ENCODE data around the gene KLF11. TPM values are rescaled to one million over a fixed set of nuclear protein-coding genes. Genes with fewer than 3 reads are reported as not detected.
A peak's percentile ranks its signal among the peaks of the same experiment; 100 is the strongest.
"Not testable (repeated sequence)": the region's sequence is repeated elsewhere in the genome, so short reads cannot be mapped to it uniquely, and the experiment has no call there.

Gene KLF11
- total RNA-seq, 2 donors from 2014 or later: 9.3 to 13.1 TPM

GRCh38 chr2:10030311-10030736 lies 13.0 kb upstream of the KLF11 start:
- WGBS, 2 experiments (ENCODE audit: insufficient coverage in 1 of 2, insufficient read length in 1 of 2): 73 to 77% methylated on average over 7 to 9 of the region's 9 CpGs
- H3K27me3 ChIP-seq (ENCODE audit: control insufficient read depth, insufficient read depth, low read length, poor library complexity, severe bottlenecking): no peaks in the 10 kb centered on the region

GRCh38 chr2:10030798-10031197 lies 12.6 kb upstream of the KLF11 start:
- H3K27me3 Mint-ChIP-seq (ENCODE audit: insufficient read depth); H3K27ac Mint-ChIP-seq; H3K27me3 ChIP-seq (ENCODE audit: control insufficient read depth, insufficient read depth, low read length, poor library complexity, severe bottlenecking); H3K36me3 Mint-ChIP-seq (ENCODE audit: low read depth); H3K9ac ChIP-seq (ENCODE audit: extremely low read depth, low read length, poor library complexity, severe bottlenecking); H3K9me3 Mint-ChIP-seq; H3K4me1 Mint-ChIP-seq; H3K4me3 ChIP-seq (ENCODE audit: low read length); H3K36me3 ChIP-seq (ENCODE audit: control insufficient read depth, insufficient read depth, low read length); DNase-seq; H3K9me3 ChIP-seq (ENCODE audit: control insufficient read depth, low read length); H3K4me3 Mint-ChIP-seq; H3K4me1 ChIP-seq (ENCODE audit: control insufficient read depth, insufficient read depth, low read length); H3K27ac ChIP-seq (ENCODE audit: low read depth, low read length): not testable (repeated sequence)
- 89 to 95% methylated on average over 6 to 8 of the region's 8 CpGs for WGBS, 2 experiments (ENCODE audit: insufficient coverage in 1 of 2, insufficient read length in 1 of 2)

More at GRCh38 chr2:10030311-10030736, 13.0 kb upstream of the KLF11 start:
- H3K9me3 ChIP-seq (ENCODE audit: control insufficient read depth, low read length): no peaks in the 10 kb centered on the region
- H3K27ac Mint-ChIP-seq: no peak overlapping the region
- no peak overlapping the region for H3K4me3 ChIP-seq (ENCODE audit: low read length)
- H3K9ac ChIP-seq (ENCODE audit: extremely low read depth, low read length, poor library complexity, severe bottlenecking): no peak overlapping the region
- H3K27me3 Mint-ChIP-seq (ENCODE audit: insufficient read depth): no peaks in the 10 kb centered on the region
- peaks cover 9% of the 10 kb centered on the region for H3K4me1 ChIP-seq (ENCODE audit: control insufficient read depth, insufficient read depth, low read length)
- H3K4me3 Mint-ChIP-seq: no peak overlapping the region
- no peaks in the 10 kb centered on the region for H3K36me3 ChIP-seq (ENCODE audit: control insufficient read depth, insufficient read depth, low read length)
- H3K9me3 Mint-ChIP-seq: no peaks in the 10 kb centered on the region
- no peaks in the 10 kb centered on the region for H3K36me3 Mint-ChIP-seq (ENCODE audit: low read depth)
- H3K27ac ChIP-seq (ENCODE audit: low read depth, low read length): no peak overlapping the region
- TF ChIP-seq, protein P1, sequence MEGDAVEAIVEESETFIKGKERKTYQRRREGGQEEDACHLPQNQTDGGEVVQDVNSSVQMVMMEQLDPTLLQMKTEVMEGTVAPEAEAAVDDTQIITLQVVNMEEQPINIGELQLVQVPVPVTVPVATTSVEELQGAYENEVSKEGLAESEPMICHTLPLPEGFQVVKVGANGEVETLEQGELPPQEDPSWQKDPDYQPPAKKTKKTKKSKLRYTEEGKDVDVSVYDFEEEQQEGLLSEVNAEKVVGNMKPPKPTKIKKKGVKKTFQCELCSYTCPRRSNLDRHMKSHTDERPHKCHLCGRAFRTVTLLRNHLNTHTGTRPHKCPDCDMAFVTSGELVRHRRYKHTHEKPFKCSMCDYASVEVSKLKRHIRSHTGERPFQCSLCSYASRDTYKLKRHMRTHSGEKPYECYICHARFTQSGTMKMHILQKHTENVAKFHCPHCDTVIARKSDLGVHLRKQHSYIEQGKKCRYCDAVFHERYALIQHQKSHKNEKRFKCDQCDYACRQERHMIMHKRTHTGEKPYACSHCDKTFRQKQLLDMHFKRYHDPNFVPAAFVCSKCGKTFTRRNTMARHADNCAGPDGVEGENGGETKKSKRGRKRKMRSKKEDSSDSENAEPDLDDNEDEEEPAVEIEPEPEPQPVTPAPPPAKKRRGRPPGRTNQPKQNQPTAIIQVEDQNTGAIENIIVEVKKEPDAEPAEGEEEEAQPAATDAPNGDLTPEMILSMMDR (conservative IDR thresholded peaks at IDR 0.05): no peak
- H3K4me1 Mint-ChIP-seq: peaks cover 9% of the 10 kb centered on the region
- DNase-seq: peak; percentile 66

GRCh38 chr2:10031886-10032745 lies 11.2 kb upstream of the KLF11 start:
- H3K27me3 Mint-ChIP-seq (ENCODE audit: insufficient read depth): no peaks in the 10 kb centered on the region
- no peaks in the 10 kb centered on the region for H3K36me3 Mint-ChIP-seq (ENCODE audit: low read depth)
- H3K27ac ChIP-seq (ENCODE audit: low read depth, low read length): no peak overlapping the region
- H3K4me1 Mint-ChIP-seq: peaks cover 9% of the 10 kb centered on the region
- 89 to 93% methylated on average over 8 to 20 of the region's 20 CpGs for WGBS, 2 experiments (ENCODE audit: insufficient coverage in 1 of 2, insufficient read length in 1 of 2)
- DNase-seq: peak; percentile 44
- TF ChIP-seq, protein P1 (conservative IDR thresholded peaks at IDR 0.05): no peak
- H3K4me3 Mint-ChIP-seq: no peak overlapping the region
- H3K27ac Mint-ChIP-seq: no peak overlapping the region
- H3K4me1 ChIP-seq (ENCODE audit: control insufficient read depth, insufficient read depth, low read length): peaks cover 9% of the 10 kb centered on the region
- H3K27me3 ChIP-seq (ENCODE audit: control insufficient read depth, insufficient read depth, low read length, poor library complexity, severe bottlenecking): no peaks in the 10 kb centered on the region
- no peaks in the 10 kb centered on the region for H3K36me3 ChIP-seq (ENCODE audit: control insufficient read depth, insufficient read depth, low read length)
- H3K4me3 ChIP-seq (ENCODE audit: low read length): no peak overlapping the region
- H3K9me3 ChIP-seq (ENCODE audit: control insufficient read depth, low read length): no peaks in the 10 kb centered on the region
- no peaks in the 10 kb centered on the region for H3K9me3 Mint-ChIP-seq
- H3K9ac ChIP-seq (ENCODE audit: extremely low read depth, low read length, poor library complexity, severe bottlenecking): no peak overlapping the region
